Fibroblast of lung (primary cell): ENCODE measurements around the gene BTAF1.

Experiments used
- EZH2 ChIP-seq: IDR thresholded peaks from 2 replicates; pipeline ENCODE4 v1.5.1; 2012; ENCODE audit warnings: low read length, control low read depth, mild to moderate bottlenecking; ENCODE audit errors: missing control alignments
- TF ChIP-seq, protein P1 (sequence below), 2 donors: IDR thresholded peaks in 1 of 2; conservative IDR thresholded peaks in 1 of 2; 1 replicate in 1 of 2; 2 replicates in 1 of 2; pipeline ENCODE4 v1.5.1; 2011 to 2012; ENCODE audit warnings: low read length in 2 of 2, control low read depth in 1 of 2, inconsistent platforms in 1 of 2, low read depth in 1 of 2, mild to moderate bottlenecking in 1 of 2

DNA sequence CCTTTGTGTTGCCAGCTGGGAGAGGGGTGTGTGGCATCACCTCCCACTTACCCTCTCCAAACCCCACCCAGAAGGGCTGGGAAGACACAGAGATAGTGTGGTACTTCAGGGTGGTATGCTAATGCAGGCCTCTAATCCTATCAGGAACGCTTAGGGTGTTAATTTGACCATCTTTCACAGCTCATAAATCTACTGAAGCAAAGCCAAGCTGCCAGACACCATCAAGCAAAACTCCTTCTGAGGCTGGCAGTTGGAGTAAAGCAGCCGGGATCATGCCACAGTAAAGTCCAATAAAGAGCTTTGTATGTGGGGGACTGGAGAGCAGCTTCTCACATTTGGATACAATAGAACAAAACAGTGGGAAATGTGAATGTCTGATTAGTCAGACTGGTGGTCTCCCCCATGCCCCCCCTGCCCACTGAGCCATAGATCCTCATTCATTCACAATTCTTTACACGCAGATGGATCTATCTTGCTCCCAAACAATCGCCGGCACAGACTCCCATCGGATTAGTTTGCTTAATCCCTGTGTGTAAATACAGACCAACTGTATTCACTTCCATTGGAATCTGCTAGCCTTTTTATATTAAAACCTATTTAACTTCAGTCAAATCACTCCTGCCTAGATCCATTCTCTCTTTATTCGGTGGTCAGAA lies 43.9 kb upstream of the BTAF1 start:
- TF ChIP-seq, protein P1, sequence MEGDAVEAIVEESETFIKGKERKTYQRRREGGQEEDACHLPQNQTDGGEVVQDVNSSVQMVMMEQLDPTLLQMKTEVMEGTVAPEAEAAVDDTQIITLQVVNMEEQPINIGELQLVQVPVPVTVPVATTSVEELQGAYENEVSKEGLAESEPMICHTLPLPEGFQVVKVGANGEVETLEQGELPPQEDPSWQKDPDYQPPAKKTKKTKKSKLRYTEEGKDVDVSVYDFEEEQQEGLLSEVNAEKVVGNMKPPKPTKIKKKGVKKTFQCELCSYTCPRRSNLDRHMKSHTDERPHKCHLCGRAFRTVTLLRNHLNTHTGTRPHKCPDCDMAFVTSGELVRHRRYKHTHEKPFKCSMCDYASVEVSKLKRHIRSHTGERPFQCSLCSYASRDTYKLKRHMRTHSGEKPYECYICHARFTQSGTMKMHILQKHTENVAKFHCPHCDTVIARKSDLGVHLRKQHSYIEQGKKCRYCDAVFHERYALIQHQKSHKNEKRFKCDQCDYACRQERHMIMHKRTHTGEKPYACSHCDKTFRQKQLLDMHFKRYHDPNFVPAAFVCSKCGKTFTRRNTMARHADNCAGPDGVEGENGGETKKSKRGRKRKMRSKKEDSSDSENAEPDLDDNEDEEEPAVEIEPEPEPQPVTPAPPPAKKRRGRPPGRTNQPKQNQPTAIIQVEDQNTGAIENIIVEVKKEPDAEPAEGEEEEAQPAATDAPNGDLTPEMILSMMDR (conservative IDR thresholded peaks at IDR 0.05 in 1 of 2, IDR thresholded peaks at IDR 0.05 in 1 of 2; ENCODE audit: low read depth in 1 of 2, low read length in 2 of 2): no peak
- TF ChIP-seq EZH2: no peak
